ENCODE data around the gene PIP4K2C.

The PIP4K2C gene

DNA sequence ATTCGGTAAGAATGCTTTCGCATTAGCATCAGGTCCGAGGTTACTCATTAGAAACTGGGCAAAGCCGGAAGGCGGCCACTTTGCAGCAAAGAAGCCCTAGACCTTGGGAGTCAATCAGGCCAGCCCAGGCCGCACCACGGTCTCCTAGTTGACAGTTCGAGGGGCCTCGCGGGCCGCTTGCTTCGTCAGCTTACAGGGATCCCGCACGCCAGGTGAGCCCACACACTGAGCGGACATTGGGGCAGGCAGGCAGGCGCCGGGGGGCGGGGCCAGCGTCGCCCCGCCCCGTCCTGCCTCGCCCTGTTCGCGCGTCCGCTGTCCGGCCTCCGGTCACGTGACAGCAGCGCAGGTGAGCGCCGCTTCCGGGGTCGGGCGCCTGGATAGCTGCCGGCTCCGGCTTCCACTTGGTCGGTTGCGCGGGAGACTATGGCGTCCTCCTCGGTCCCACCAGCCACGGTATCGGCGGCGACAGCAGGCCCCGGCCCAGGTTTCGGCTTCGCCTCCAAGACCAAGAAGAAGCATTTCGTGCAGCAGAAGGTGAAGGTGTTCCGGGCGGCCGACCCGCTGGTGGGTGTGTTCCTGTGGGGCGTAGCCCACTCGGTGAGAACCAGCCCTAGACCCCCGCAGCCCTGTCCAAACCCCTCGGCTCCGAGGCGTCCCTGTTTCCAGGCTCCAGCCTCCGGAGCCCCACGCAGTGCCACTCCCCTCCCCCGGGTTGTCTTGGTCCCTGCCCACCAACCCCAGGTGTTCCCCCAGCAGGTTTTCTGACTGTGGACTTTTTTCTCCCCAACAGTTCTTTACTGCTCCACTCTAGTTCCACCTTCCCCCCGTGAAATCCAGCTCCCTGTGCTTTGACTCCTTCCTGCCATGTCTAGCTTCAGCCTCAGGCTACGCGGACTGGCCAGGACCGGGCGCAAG lies at the start of gene PIP4K2C:
Gene PIP4K2C (plus strand): TSS at position 329 of the 918 bp plus-strand sequence. CDS start 98 bp downstream, at position 427.
- DNase-seq = peak; percentile 66 to 76

DNA sequence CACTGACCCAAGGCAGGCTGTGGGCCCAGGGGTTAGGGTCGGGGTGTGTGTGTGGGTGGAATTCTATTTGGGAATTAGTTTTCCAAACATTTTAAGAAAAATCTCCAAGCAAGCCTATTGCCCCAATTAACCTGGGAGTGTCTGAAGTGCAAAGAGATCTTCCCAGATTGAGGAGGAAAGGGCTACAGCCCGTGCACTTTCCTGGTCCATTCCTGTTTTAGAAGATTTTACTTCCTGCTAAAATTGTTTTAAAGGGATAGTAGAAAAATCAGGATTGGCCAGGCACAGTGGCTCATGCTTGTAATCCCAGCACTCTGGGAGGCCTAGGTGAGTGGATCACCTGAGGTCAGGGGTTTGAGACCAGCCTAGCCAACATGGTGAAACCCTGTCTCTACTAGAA lies 49.3 kb upstream of the PIP4K2C start:
- no peak for DNase-seq

GRCh38 chr12:57543581-57543980 lies 47.4 kb upstream of the PIP4K2C start:
- no peak for DNase-seq

DNA sequence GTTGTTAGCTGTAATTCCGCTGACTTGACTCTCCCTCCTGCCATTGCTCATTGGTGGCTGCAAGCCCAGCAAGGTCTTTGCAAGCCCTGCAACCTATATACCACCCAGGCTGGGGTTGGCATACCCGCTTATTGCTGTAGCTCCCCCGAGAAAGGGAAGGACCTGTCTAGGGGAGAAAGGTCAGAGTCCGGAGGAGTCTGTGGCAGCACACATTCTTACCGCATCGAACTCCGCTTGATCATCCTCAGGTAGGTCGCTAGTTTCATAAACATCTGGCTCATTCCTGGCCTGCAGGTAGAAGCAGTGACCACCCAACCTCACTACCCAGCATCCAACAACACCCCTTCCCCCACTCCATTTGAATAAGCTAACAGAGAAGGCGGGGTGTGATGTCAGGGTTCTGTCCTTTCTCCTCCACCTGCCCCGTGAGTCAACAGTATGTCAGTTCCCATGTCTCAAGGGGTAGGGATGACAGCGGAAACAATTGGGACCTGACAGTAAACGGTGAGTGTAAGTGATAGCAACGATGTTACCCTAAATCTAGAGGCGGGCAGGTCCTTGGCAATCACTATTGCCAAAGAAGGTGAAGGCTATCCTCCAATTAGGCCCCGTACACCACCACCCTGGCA lies 45.1 kb upstream of the PIP4K2C start:
- no peak for DNase-seq

DNA sequence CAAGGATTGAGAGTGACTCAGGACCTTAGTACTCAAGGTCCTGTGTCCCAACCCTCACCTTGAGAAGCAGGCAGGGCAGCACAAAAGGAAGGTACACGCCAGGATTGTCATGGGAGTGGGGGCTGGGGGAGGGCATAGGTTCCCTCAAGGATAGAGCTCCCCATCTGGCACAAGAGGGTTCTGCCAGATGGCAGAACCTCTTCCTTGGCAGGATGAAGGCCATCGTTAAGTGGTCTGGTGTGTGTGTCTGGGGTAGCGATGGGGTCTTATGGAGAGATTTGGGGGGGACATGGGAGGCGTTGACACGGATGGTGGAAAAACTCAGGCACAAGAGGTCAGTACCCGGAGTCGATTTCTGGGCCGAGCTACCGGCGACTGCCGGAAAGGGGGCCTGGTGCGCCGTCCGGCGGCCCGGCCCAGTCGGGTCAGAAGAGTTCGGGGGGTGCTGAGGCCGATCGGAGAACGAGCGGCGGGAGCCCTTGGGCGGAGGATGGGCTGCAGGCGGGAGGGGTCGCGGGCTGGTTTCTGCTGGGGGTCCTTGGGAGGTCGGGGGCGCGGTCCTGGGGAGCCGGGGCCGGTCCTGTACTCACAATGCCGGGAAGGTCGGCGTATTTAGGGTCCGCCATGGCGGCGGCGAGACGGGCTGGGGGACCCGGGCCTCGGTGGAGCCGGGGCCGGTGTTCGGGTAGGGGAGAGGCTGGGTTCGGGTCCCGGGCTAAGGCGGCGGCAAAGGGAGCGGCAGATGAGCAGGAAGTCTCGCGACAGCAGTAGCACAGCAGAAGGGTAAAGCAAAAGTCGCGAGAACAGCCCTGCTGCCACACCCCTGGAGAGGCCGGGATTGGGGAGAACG lies 44.3 kb upstream of the PIP4K2C start, which contains the start of gene DCTN2:
Gene DCTN2 (minus strand): TSS at position 755 of the 850 bp plus-strand sequence. CDS start 129 bp downstream, at position 626.
- DNase-seq = peak; percentile 91 to 94

- no peak for DNase-seq
Measured at GRCh38 chr12:57547288-57548012, 43.5 kb upstream of the PIP4K2C start.

DNA sequence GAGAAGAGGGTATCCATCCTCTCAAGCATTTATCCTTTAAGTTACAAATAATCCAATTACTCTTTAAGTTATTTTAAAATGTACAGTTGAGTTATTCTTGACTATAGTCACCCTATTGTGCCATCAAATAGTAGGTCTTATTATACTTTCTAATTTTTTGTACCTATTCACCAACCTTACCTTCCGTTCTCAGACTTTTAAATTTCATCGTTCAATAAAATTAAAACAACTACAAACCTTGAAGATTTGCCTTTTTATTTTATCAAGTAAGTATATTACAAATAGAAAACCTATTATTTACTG lies 43.0 kb upstream of the PIP4K2C start:
- no peak for DNase-seq

DNA sequence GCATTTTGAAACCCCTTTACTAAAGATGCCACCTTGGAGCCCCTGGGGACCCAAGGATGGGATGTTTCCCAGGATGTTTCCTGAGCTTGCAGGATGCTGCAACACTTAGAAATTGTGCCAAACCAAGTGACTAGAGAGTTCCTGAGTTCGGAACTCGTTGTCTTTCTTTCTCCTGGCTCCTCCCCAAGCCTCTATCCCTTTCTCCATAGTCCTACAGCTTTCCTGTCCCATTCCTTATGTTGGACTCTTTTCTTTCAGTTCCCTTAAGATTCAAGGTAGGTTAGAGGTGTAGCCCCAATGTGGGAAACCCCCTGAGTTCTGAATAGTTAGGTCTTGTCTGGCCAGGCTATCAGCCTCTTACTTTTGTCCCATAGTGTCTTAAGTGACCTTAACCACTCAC lies 42.5 kb upstream of the PIP4K2C start:
- DNase-seq = no peak

- DNase-seq = no peak
Measured at GRCh38 chr12:57549203-57549908, 41.6 kb upstream of the PIP4K2C start.

DNA sequence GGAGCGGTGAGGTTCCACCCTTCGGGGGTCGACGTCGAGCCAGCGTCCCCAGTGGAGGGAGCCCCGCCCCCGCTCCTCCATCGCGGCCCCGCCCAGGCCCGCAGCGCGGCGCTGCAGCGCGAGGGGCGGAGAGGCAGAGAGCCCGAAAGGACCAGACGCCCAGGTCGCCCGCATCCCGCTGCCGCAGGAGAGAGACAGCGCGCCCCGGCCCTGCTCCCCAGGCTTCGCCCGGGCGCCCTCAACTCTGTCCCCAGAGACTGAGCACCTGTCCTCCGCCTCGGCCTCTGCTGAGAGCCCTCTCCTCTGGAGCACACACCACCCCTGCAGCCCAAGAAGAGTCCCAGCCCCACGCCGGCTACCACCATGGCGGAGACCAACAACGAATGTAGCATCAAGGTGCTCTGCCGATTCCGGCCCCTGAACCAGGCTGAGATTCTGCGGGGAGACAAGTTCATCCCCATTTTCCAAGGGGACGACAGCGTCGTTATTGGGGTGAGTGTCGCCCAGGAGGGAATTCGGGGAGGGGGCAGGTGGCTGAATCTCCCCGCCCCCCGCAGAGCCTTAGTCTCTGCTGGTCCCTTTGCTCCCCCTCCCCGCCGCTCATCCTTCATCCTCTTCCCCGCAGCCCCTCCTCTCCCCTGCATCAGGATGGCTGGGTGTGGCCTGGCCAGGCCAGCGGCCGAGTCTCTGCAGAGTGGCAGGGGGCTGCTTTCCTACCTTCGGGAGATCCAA lies 40.9 kb upstream of the PIP4K2C start, which contains the start of gene KIF5A:
Gene KIF5A (plus strand): TSS at position 136 of the 732 bp plus-strand sequence. CDS start 228 bp downstream, at position 364.
- peak; percentile 38 to 39 for DNase-seq

- no peak for DNase-seq
Measured at GRCh38 chr12:57550641-57551549, 40.1 kb upstream of the PIP4K2C start.

DNA sequence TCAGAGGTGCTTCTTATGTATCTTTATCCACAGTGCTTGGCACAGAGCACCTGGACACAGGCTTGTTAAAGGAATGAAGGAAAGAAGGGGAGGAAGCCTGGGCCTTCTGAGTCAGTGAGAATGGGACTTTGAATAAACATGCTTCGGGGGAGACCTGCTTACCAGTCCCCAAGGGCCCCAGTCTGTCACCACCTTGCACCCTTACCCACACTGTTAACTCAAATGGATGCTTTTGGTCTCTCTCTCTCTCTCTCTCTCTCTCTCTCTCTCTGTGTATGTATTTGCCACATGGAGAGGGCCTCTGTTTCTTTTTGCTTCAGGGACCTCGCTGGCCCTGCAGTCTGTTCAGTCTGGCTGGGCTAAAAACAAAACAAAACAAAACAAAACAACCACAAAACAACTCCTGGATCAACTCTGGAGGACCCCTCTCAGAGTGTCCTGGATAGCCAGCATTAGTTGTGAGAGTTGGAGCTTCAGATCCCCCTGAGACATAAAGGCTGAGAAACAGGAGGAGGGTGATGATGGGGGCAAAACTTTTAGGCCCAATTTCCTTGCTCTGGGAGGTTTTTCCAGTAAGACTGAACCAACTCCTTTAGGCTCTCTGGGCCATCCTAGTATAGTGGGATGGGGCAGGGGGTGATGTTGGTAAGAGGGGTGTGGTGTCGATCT lies 39.2 kb upstream of the PIP4K2C start:
- no peak for DNase-seq

GRCh38 chr12:57552306-57552651 lies 38.7 kb upstream of the PIP4K2C start:
- no peak for DNase-seq

DNA sequence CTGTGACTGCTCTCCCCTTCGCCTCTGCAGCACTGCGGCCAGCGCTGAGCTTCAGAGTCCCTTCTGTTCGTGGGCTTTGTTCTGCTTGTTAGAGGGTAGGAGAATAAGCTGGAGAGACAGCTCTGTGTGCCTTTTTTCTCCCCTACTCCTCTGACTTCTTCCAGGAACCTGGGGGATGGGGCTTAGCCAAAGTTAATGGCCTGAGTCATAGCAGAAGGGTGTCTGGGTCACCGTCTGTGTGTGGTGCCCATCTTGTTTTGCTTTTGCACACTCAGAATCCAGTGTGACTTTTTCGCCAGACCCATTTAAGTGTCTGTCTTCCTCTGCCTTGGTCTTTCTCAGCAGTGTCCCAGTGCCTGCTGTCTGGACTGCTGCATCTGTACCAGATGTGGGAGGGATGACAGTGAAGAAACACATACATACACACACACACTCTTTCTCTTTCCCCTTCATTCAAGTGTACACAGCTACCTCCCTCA lies 38.1 kb upstream of the PIP4K2C start:
- no peak for DNase-seq

DNA sequence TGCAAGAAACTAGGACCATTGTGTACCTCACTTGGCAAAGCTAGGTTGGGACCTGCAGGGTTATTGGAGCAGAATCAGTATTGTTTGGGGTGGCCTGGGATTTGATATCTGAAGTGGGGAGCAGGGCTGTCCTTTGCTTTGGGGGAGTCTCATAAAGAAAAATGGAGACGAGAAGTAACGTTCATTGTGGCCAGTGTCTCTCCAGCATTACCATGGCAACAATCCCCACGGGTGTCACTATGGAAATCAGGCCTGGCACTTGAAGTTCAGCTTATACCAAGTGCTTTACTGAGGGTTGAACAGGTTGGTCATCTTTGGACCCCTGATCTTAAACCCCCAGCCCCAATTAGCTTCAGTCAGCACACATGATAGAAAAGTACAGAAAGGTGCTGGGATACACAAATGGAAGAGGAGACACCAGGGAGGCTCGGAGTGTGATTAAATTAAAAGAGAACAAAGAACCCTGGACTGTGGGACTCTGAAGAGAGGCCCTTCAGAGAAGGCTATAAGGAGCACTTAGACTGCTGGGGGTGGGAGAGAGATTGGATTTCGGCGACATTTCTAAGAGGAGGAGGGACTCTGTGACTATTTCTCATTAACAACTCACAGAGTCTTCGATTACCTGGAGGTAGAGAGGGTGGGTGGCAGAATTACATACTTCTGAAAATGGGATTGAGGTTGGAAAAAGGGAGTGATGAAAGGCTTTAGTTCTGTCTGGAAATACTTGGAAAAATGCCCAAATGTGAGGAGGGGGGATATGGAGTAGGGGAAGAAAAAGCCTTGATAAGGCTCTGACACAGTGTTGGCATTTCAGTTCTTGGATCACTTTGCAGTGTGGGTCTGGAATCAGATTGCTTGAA lies 37.4 kb upstream of the PIP4K2C start:
- no peak for DNase-seq

DNA sequence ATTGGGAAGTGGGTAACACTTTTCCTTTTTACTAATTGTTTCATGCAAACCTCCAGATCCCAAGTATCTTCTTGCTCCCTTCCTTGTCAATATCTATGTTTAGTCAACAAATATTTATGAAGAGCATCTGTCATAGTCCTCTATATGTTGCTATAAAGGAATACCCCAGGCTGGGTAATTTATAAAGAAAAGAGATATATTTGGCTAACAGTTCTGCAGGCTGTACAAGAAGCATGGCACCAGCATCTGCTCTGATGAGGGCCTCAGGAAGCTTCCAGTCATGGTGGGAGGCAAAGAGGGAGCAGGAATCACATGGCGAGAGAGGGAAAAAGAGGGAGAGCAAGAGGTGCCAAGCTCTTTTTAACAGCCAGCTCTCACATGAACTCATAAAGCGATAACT lies 36.5 kb upstream of the PIP4K2C start:
- DNase-seq = no peak

- no peak for DNase-seq
Measured at GRCh38 chr12:57554897-57555296, 36.1 kb upstream of the PIP4K2C start.

GRCh38 chr12:57558864-57559263 lies 32.1 kb upstream of the PIP4K2C start:
- no peak for DNase-seq
